MCF 10A (cell line): ENCODE results near the gene PLCD1. TPM values are rescaled to one million over a fixed set of nuclear protein-coding genes. Genes with fewer than 3 reads are reported as not detected.
"Not testable (repeated sequence)": the region's sequence is repeated elsewhere in the genome, so short reads cannot be mapped to it uniquely, and the experiment has no call there.

Experiments
- BruUV-seq: library from RNA; stranded (reverse); fragments of 400-500 nt; replicated peaks from 2 replicates; lab custom pipeline; 2021; lab: Mats Ljungman, UMichigan
- CTCF ChIA-PET: fragments of 300-600 bp; sonication (Branson Sonifier 250); formaldehyde crosslinking; extraction: SDS; loops from one replicate; lab custom pipeline; 2021; ENCODE audit warnings: antibody characterized with exemption, inconsistent platforms; lab: Yijun Ruan, JAX
- POLR2A ChIA-PET: fragments of 300-600, 350-650 bp; sonication (Branson Sonifier 250); formaldehyde crosslinking; extraction: SDS; loops from one replicate; lab custom pipeline; 2020; ENCODE audit warnings: antibody characterized with exemption, inconsistent platforms; lab: Yijun Ruan, JAX
- DNase-seq: peaks from one replicate; pipeline ENCODE4 v3.0.0-alpha.2; 2018; ENCODE audit not compliant: unreplicated experiment
- H3K27ac Mint-ChIP-seq: one replicate; pipeline ENCODE4 v1.8.0; 2022; ENCODE audit warnings: mild to moderate bottlenecking, low read depth, mixed read lengths; ENCODE audit not compliant: unreplicated experiment
- H3K27me3 Mint-ChIP-seq: one replicate; pipeline ENCODE4 v1.8.0; 2022; ENCODE audit warnings: mixed read lengths; ENCODE audit not compliant: insufficient read depth, unreplicated experiment
- H3K36me3 Mint-ChIP-seq: one replicate; pipeline ENCODE4 v1.8.0; 2022; ENCODE audit warnings: mild to moderate bottlenecking, moderate library complexity, mixed read lengths; ENCODE audit not compliant: insufficient read depth, unreplicated experiment
- H3K4me1 Mint-ChIP-seq: one replicate; pipeline ENCODE4 v1.8.0; 2022; ENCODE audit warnings: mixed read lengths; ENCODE audit not compliant: insufficient read depth, unreplicated experiment
- H3K4me3 Mint-ChIP-seq: one replicate; pipeline ENCODE4 v1.8.0; 2022; ENCODE audit warnings: mild to moderate bottlenecking, moderate library complexity, mixed read lengths; ENCODE audit not compliant: unreplicated experiment
- H3K9me3 Mint-ChIP-seq: one replicate; pipeline ENCODE4 v1.8.0; 2022; ENCODE audit warnings: mixed read lengths; ENCODE audit not compliant: unreplicated experiment
- intact Hi-C: fragments of 100-400 bp; cut with micrococcal nuclease; formaldehyde crosslinking; loops from 2 replicates; pipeline ENCODE4 v1.14.1; 2022
- total RNA-seq: library from RNA; stranded (reverse); gene quantifications from 2 replicates; pipeline ENCODE4 v1.2.3, GENCODE V29; 2022
- TF ChIP-seq, protein P1 (sequence below): fragments of 200-600 bp; IDR thresholded peaks from one replicate; pipeline ENCODE4 v1.8.0; 2022; ENCODE audit warnings: antibody characterized with exemption, mild to moderate bottlenecking; ENCODE audit not compliant: unreplicated experiment

PLCD1 gene
- total RNA-seq, 1 experiment from 2014 or later: 1.8 TPM

DNA sequence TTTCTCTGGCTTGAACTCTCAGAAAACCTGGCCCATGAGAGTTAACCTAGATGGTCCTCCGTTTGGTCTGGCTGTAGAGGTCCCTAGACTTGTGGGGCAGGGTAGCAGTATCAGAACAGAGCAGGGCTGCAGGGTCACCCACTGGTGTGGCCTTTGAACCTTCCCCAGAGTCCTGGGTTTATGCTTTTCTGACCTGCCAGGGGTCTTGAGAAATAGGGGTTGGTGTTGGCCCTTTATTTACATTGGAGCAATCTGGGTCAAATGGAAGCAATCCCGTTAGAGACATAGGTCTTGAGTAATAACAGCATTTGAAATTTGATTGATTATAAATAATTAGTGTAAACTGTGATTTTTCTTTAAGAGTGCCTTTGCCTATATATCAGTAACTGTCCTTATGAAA lies 33.4 kb upstream of the PLCD1 start:
- DNase-seq: no peak
- Mint-ChIP-seq H3K36me3 (no peaks in the 10 kb centered on the region), H3K4me1 (no peaks in the 10 kb centered on the region), H3K4me3 (no peak overlapping the region), H3K27ac (no peak overlapping the region), H3K27me3 (peaks cover 12% of the 10 kb centered on the region), H3K9me3 (peaks cover 7% of the 10 kb centered on the region)
- intact Hi-C loops: no loop called here
- no TSS peak for BruUV-seq
- ChIA-PET POLR2A (no interaction called here), CTCF (no interaction called here)
- TF ChIP-seq, protein P1, sequence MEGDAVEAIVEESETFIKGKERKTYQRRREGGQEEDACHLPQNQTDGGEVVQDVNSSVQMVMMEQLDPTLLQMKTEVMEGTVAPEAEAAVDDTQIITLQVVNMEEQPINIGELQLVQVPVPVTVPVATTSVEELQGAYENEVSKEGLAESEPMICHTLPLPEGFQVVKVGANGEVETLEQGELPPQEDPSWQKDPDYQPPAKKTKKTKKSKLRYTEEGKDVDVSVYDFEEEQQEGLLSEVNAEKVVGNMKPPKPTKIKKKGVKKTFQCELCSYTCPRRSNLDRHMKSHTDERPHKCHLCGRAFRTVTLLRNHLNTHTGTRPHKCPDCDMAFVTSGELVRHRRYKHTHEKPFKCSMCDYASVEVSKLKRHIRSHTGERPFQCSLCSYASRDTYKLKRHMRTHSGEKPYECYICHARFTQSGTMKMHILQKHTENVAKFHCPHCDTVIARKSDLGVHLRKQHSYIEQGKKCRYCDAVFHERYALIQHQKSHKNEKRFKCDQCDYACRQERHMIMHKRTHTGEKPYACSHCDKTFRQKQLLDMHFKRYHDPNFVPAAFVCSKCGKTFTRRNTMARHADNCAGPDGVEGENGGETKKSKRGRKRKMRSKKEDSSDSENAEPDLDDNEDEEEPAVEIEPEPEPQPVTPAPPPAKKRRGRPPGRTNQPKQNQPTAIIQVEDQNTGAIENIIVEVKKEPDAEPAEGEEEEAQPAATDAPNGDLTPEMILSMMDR: no peak

DNA sequence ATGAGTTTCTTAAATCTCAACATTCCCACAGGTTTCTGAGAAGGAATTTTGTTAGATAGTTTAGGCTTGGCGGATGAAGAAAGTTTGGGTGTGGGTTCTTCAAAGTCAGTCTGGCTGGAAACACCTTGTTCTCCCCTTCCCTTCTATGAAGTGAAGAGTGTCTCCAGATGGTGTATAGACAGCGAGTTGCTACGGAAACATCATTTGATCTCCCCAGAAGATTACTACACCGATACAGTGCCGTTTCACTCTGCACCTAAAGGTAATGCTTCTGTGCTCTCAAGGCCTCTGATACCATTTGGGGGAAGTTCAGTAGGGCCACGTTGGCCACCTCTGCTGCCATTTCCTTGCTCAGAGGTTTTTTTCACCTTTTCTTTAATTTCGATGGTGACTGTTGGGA lies 30.1 kb upstream of the PLCD1 start:
- H3K36me3 Mint-ChIP-seq: no peaks in the 10 kb centered on the region
- H3K9me3 Mint-ChIP-seq: peaks cover 7% of the 10 kb centered on the region
- TF ChIP-seq, protein P1: no peak
- no peak overlapping the region for H3K4me3 Mint-ChIP-seq
- H3K27ac Mint-ChIP-seq: no peak overlapping the region
- peaks cover 12% of the 10 kb centered on the region for H3K27me3 Mint-ChIP-seq
- BruUV-seq: no TSS peak
- intact Hi-C loops: no loop called here
- POLR2A ChIA-PET: no interaction called here
- no peaks in the 10 kb centered on the region for H3K4me1 Mint-ChIP-seq
- no peak for DNase-seq
- CTCF ChIA-PET: interaction anchor here (0.7 kb wide), 1 partner anchor 10 kb away, joined by 4 read pairs; no protein-coding TSS in a partner anchor

DNA sequence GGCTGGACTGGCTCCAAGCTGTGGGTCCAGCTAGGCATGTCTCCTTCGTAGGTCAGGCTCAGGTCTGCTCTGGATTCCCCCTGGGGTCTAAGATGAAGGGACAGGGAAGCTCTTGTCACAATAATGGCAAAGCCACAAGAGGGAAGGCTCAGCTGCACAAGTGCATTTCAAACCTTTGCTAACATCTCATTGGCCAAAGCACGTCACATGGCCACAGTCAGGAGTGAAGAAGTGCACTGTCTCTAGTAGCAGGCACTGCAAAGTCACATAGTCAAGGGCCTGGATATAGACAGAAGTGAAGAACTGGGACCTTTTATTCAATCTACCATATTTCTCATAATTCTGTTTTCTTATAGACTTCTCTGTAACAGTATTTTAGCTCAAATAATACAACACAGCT lies 29.7 kb upstream of the PLCD1 start:
- no peak overlapping the region for H3K27ac Mint-ChIP-seq
- H3K9me3 Mint-ChIP-seq: peaks cover 7% of the 10 kb centered on the region
- no peak for DNase-seq
- no peaks in the 10 kb centered on the region for H3K36me3 Mint-ChIP-seq
- ChIA-PET CTCF (interaction anchor here (0.6 to 0.7 kb wide), 2 partner anchors 10 to 690 kb away, joined by 3 to 4 read pairs; no protein-coding TSS in a partner anchor), POLR2A (no interaction called here)
- TF ChIP-seq, protein P1: no peak
- no TSS peak for BruUV-seq
- H3K4me1 Mint-ChIP-seq: no peaks in the 10 kb centered on the region
- intact Hi-C loops: no loop called here
- H3K4me3 Mint-ChIP-seq: no peak overlapping the region
- H3K27me3 Mint-ChIP-seq: peaks cover 12% of the 10 kb centered on the region

DNA sequence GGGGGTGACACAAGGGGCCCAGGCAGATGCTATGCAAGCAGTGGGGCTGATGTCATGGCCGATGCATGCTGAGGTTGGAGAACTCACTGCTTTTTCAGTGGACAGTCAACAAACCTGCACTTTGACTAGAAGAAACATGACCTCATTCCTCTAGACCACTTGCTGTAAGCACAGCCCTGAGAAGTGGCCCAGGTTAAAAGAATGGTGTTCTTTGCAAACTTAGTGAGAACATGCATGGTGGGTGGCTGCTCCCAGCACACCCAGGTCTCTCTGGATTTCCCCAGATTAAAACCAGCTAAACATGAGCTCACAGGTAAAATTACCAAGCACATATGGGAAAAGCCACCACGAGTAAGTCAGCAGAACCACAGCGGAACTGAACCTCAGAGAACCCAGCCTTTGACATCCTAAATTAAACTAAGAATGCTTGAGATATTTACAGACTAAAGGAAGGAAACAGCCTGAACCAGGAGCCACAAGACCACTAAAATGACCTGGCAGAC lies 25.1 kb upstream of the PLCD1 start:
- CTCF ChIA-PET: no interaction called here
- H3K36me3 Mint-ChIP-seq: no peaks in the 10 kb centered on the region
- H3K27me3 Mint-ChIP-seq: no peaks in the 10 kb centered on the region
- POLR2A ChIA-PET: no interaction called here
- H3K27ac Mint-ChIP-seq: no peak overlapping the region
- no TSS peak for BruUV-seq
- H3K4me1 Mint-ChIP-seq: no peaks in the 10 kb centered on the region
- no peak for DNase-seq
- intact Hi-C loops: no loop called here
- TF ChIP-seq, protein P1: no peak
- H3K4me3 Mint-ChIP-seq: no peak overlapping the region
- H3K9me3 Mint-ChIP-seq: no peaks in the 10 kb centered on the region

DNA sequence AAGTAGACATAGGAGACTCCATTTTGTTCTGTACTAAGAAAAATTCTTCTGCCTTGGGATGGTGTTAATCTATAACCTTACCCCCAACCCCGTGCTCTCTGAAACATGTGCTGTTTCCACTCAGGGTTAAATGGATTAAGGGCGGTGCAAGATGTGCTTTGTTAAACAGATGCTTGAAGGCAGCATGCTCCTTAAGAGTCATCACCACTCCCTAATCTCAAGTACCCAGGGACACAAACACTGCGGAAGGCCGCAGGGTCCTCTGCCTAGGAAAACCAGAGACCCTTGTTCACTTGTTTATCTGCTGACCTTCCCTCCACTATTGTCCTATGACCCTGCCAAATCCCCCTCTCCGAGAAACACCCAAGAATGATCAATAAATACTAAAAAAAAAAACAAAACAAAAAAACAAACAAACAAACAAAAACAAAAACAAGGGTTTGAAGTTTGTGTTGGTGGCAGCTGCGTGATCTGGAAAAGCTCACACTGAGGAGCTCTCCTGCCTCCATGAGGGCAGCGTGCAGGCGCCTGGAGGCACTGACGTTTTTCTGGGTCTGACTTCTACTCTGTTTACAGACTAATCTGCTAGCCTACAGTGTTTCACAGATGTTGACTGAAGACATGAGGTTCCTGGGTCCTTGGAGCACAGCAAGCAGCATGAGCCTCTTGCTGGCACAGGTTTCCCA lies 24.5 kb upstream of the PLCD1 start:
- H3K27me3 Mint-ChIP-seq, H3K27ac Mint-ChIP-seq, DNase-seq, CTCF ChIA-PET, BruUV-seq, intact Hi-C loops, H3K4me3 Mint-ChIP-seq, H3K36me3 Mint-ChIP-seq, POLR2A ChIA-PET, H3K4me1 Mint-ChIP-seq, H3K9me3 Mint-ChIP-seq: not testable (repeated sequence)

DNA sequence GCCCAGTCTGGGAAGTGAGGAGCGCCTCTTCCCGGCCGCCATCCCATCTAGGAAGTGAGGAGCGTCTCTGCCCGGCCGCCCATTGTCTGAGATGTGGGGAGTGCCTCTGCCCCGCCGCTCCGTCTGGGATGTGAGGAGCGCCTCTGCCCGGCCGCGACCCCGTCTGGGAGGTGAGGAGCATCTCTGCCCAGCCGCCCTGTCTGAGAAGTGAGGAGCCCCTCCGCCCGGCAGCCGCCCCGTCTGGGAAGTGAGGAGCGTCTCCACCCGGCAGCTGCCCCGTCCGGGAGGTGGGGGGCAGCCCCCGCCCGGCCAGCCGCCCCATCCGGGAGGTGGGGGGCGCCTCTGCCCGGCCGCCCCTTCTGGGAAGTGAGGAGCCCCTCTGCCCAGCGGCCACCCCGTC lies 23.8 kb upstream of the PLCD1 start:
- intact Hi-C loops, H3K27ac Mint-ChIP-seq, DNase-seq, CTCF ChIA-PET, BruUV-seq, POLR2A ChIA-PET, H3K27me3 Mint-ChIP-seq, H3K9me3 Mint-ChIP-seq, H3K4me1 Mint-ChIP-seq, H3K36me3 Mint-ChIP-seq, H3K4me3 Mint-ChIP-seq: not testable (repeated sequence)
